AG04450 (cell line): ENCODE measurements around the gene SCYL2. TPM values are rescaled to one million over a fixed set of nuclear protein-coding genes. Genes with fewer than 3 reads are reported as not detected.
"Not testable (repeated sequence)": the region's sequence is repeated elsewhere in the genome, so short reads cannot be mapped to it uniquely, and the experiment has no call there.

Source experiments
- CTCF ChIA-PET: fragments of 300-600, 350-600 bp; formaldehyde crosslinking; extraction: SDS; loops from one replicate; lab custom pipeline; 2022; ENCODE audit warnings: antibody characterized with exemption, inconsistent platforms; lab: Charles Lee
- POLR2A ChIA-PET: fragments of 350-600 bp; formaldehyde crosslinking; extraction: SDS; loops from one replicate; lab custom pipeline; 2021; ENCODE audit warnings: antibody characterized with exemption, inconsistent platforms; lab: Yijun Ruan, JAX
- DNase-seq: peaks from one replicate; pipeline ENCODE4 v3.0.0-alpha.2; 2011; ENCODE audit warnings: low read depth, low spot score
- H3K27ac ChIP-seq: one replicate; pipeline ENCODE4 v1.5.1; 2012; ENCODE audit warnings: low read depth, low read length, control low read depth
- H3K27me3 ChIP-seq: one replicate; pipeline ENCODE4 v1.6.0; 2012; ENCODE audit warnings: low read length; ENCODE audit not compliant: control insufficient read depth, insufficient read depth
- H3K4me3 ChIP-seq: 2 replicates; pipeline ENCODE4 v1.5.1; 2011; ENCODE audit warnings: mild to moderate bottlenecking, low read depth, low read length, control low read depth
- H3K9me3 ChIP-seq: 2 replicates; pipeline ENCODE4 v1.5.1; 2012; ENCODE audit warnings: low read length; ENCODE audit not compliant: control insufficient read depth, insufficient read depth
- polyA minus RNA-seq: library from RNA; depleted of rRNA, polyadenylated mRNA; stranded (reverse); fragments of >200 nt; gene quantifications from 2 replicates; pipeline ENCODE4 v1.2.3, GENCODE V29; 2011; rRNA and poly(A)+ RNA removed
- polyA plus RNA-seq: library from polyadenylated mRNA; depleted of rRNA; stranded (reverse); fragments of >200 nt; gene quantifications from 2 replicates; pipeline ENCODE4 v1.2.3, GENCODE V29; 2011; rRNA removed
- TF ChIP-seq, protein P1 (sequence below): IDR thresholded peaks from 2 replicates; pipeline ENCODE4 v1.5.1; 2011; ENCODE audit warnings: low read depth, low read length, control low read depth, inconsistent platforms

The SCYL2 gene, protein sequence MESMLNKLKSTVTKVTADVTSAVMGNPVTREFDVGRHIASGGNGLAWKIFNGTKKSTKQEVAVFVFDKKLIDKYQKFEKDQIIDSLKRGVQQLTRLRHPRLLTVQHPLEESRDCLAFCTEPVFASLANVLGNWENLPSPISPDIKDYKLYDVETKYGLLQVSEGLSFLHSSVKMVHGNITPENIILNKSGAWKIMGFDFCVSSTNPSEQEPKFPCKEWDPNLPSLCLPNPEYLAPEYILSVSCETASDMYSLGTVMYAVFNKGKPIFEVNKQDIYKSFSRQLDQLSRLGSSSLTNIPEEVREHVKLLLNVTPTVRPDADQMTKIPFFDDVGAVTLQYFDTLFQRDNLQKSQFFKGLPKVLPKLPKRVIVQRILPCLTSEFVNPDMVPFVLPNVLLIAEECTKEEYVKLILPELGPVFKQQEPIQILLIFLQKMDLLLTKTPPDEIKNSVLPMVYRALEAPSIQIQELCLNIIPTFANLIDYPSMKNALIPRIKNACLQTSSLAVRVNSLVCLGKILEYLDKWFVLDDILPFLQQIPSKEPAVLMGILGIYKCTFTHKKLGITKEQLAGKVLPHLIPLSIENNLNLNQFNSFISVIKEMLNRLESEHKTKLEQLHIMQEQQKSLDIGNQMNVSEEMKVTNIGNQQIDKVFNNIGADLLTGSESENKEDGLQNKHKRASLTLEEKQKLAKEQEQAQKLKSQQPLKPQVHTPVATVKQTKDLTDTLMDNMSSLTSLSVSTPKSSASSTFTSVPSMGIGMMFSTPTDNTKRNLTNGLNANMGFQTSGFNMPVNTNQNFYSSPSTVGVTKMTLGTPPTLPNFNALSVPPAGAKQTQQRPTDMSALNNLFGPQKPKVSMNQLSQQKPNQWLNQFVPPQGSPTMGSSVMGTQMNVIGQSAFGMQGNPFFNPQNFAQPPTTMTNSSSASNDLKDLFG
- polyA plus RNA-seq (35.4 and 50.3 TPM in 2 replicates), polyA minus RNA-seq (39.6 and 67.2 TPM in 2 replicates)

DNA sequence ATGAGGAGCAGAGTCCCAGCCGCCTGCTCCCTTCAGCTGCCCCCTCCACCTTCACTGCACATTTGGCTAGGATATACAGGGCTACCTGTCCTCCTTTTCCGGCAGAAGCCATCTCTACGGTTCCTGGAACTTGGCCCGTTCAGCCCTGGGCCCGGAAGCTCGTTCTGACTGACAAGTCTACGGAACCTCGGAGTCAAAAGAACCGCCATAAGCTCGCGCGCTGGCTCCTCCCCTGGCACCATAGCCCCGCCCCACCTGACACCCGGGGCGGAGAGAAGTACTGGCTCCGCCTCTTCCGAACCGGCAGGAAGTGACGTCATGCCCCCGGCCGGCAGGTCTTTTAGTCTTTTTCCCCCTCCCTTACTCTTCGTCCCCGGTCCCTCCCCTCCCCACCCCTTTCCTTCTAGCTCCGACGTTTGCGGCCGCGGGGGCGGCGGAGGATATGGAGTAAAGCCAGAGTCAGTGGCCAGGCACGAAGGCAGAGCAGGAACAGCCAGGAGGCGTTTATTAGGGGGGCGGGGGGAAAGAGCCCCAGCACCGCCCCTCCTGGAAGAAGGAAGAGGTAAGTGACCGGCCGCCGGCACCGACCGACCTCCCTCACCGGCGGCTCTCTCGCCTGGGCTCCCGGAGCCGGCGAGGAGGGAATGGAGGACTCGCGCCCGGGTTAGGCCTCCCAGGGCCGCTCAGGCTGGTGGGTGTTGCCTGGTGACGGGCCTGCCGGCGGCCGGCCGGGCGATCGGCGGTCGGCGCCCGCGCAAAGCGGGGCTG, at the start of gene SCYL2, which contains the start of gene DEPDC4:
Gene SCYL2, plus strand, starts transcription at position 343 of the 768 bp plus-strand sequence. CDS start 15,794 bp downstream, outside the sequence.
Gene DEPDC4, minus strand, starts transcription at position 245 of the 768 bp plus-strand sequence. Its CDS starts 3 bp downstream, at position 242.
- Histone ChIP-seq H3K4me3 (peak within 1 kb of the TSS; percentile 94), H3K27ac (peak within 1 kb of the TSS; percentile 90), H3K9me3 (no peaks in the 10 kb centered on the region; the same call in 1 of the 2 replicates), H3K27me3 (no peaks in the 10 kb centered on the region)
- peak; percentile 97 for DNase-seq
- TF ChIP-seq, protein P1, sequence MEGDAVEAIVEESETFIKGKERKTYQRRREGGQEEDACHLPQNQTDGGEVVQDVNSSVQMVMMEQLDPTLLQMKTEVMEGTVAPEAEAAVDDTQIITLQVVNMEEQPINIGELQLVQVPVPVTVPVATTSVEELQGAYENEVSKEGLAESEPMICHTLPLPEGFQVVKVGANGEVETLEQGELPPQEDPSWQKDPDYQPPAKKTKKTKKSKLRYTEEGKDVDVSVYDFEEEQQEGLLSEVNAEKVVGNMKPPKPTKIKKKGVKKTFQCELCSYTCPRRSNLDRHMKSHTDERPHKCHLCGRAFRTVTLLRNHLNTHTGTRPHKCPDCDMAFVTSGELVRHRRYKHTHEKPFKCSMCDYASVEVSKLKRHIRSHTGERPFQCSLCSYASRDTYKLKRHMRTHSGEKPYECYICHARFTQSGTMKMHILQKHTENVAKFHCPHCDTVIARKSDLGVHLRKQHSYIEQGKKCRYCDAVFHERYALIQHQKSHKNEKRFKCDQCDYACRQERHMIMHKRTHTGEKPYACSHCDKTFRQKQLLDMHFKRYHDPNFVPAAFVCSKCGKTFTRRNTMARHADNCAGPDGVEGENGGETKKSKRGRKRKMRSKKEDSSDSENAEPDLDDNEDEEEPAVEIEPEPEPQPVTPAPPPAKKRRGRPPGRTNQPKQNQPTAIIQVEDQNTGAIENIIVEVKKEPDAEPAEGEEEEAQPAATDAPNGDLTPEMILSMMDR = no peak
- CTCF ChIA-PET = interaction anchor here (0.6 to 3.0 kb wide), 9 partner anchors 10 to 212 kb away, joined by 3 to 16 read pairs (median 3); no protein-coding TSS in a partner anchor
- POLR2A ChIA-PET = interaction anchor here (0.6 to 1.6 kb wide), 9 partner anchors 23 to 1881 kb away, joined by 3 to 6 read pairs (median 4); no protein-coding TSS in a partner anchor

DNA sequence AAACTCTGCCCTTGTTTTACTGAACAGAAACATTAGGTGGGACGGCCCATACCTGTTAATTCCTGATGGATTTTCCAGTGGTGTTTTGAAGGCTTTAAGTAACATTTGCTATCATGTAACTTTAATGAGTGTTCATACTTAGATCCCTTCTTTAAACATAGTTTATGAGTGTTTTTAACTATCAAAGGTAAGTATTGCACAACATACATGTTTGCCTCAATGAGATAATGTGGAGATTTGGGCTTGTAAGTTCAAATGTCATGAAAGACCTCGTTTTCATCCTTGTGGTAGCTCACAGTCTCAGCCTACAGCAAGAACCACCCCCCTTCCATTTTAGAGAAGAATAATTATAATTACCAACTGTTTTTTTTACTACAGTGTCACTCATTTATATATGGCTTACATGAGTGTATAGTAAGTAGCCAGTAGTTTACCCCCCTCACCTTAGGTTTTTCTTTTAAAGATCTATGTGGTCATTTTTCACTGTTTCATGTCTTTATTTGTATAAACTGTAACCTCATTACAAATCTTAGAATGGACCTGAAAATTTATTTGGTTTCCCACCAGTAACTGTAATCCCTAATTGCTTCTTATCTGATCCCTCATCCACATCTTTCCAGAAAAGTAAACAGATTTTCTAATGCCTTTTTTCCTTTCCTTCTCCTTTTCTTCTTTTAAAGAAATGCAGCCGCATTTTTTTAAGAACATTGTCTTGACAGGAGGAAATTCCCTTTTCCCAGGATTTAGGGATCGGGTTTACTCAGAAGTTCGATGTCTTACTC, 47.5 kb upstream of the SCYL2 start:
- Histone ChIP-seq H3K4me3 (no peak overlapping the region), H3K9me3 (no peaks in the 10 kb centered on the region), H3K27me3 (no peaks in the 10 kb centered on the region), H3K27ac (no peak overlapping the region)
- TF ChIP-seq, protein P1 = no peak
- DNase-seq = no peak
- CTCF ChIA-PET = no interaction called here
- POLR2A ChIA-PET = no interaction called here

DNA sequence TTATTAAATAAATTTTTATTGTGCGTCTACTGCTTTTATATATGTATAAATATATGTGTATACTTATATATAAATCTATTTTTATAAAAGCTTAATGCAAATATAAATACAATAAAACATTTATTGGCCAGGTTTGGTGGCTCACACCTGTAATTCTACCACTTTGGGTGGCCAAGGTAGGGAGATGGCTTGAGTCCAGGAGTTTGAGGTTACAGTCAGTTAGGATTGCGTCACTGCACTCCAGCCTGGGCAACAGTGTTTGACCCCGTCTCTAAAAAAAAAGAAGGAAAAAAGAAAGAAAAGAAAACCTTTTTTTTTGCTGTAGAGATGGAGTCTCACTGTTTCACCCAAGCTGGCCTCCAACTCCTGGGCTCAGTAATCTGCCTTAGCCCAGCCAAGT, 45.5 kb upstream of the SCYL2 start:
- DNase-seq = no peak
- Histone ChIP-seq H3K27me3 (no peaks in the 10 kb centered on the region), H3K27ac (no peak overlapping the region), H3K9me3 (no peaks in the 10 kb centered on the region), H3K4me3 (no peak overlapping the region)
- TF ChIP-seq, protein P1 = no peak
- CTCF ChIA-PET = interaction anchor here (0.6 to 1.8 kb wide), 2 partner anchors 13 to 441 kb away, joined by 4 to 8 read pairs; no protein-coding TSS in a partner anchor
- POLR2A ChIA-PET = no interaction called here

DNA sequence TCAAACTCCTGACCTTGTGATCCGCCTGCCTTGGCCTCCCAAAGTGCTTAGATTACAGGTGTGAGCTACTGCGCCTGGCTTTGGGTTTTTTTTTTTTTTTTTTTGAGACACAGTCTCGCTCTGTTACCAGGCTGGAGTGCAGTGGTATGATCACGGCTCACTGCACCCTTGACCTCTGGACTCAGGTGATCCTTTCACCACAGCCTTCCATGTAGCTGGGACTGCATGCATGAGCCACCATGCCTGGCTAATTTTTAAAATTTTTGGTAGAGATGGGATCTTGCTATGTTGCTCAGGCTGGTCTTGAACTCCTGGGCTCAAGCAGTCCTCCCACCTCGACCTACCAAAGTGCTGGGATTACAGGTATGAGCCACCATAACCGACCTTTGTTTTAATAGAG, 44.8 kb upstream of the SCYL2 start:
- H3K27ac ChIP-seq, H3K9me3 ChIP-seq, H3K27me3 ChIP-seq, DNase-seq, H3K4me3 ChIP-seq, POLR2A ChIA-PET: not testable (repeated sequence)
- CTCF ChIA-PET = interaction anchor here (1.8 kb wide), 1 partner anchor 13 kb away, joined by 8 read pairs; no protein-coding TSS in a partner anchor
